HUES64 (cell line): ENCODE results near the gene FANCC.

Experiments
- H3K27ac ChIP-seq: 2 replicates; pipeline ENCODE4 v1.7.0; 2013; ENCODE audit warnings: low read depth, low read length, inconsistent platforms
- H3K27me3 ChIP-seq: 2 replicates; pipeline ENCODE4 v1.6.1; 2013; ENCODE audit warnings: mild to moderate bottlenecking, low read length; ENCODE audit not compliant: insufficient read depth
- H3K36me3 ChIP-seq: 2 replicates; pipeline ENCODE4 v1.6.1; 2013; ENCODE audit warnings: mild to moderate bottlenecking, low read length; ENCODE audit not compliant: insufficient read depth
- H3K4me1 ChIP-seq: 2 replicates; pipeline ENCODE4 v1.6.1; 2013; ENCODE audit warnings: mild to moderate bottlenecking, low read length, moderate library complexity; ENCODE audit not compliant: insufficient read depth
- H3K4me3 ChIP-seq: 2 replicates; pipeline ENCODE4 v1.5.1; 2013; ENCODE audit warnings: mild to moderate bottlenecking, low read length, moderate library complexity
- H3K9ac ChIP-seq: 2 replicates; pipeline ENCODE4 v1.6.1; 2013; ENCODE audit warnings: mild to moderate bottlenecking, low read depth, low read length
- H3K9me3 ChIP-seq: 2 replicates; pipeline ENCODE4 v1.6.1; 2013; ENCODE audit warnings: low read depth, low read length; ENCODE audit not compliant: insufficient read depth
- whole genome bisulfite sequencing: fragments of 150-250, 120-280 bp; methylation state at CpG from one replicate; pipeline ENCODE4 v1.1.7; 2013; ENCODE audit warnings: missing lambda C conversion rate; 5-methylcytosine and 5-hydroxymethylcytosine counted together

Gene FANCC

GRCh38 chr9:95142728-95143127, 174.8 kb downstream of the FANCC start:
- no peaks in the 10 kb centered on the region for H3K36me3 ChIP-seq
- H3K27me3 ChIP-seq = no peaks in the 10 kb centered on the region
- H3K9me3 ChIP-seq = no peaks in the 10 kb centered on the region
- H3K4me3 ChIP-seq = no peak overlapping the region
- no peak overlapping the region for H3K9ac ChIP-seq
- WGBS = 90% methylated on average over 3 of the region's 3 CpGs
- H3K4me1 ChIP-seq = peaks cover 11% of the 10 kb centered on the region
- H3K27ac ChIP-seq = no peak overlapping the region

- Histone ChIP-seq H3K9me3 (no peaks in the 10 kb centered on the region), H3K4me3 (no peak overlapping the region), H3K4me1 (peaks cover 11% of the 10 kb centered on the region), H3K9ac (no peak overlapping the region), H3K27me3 (no peaks in the 10 kb centered on the region), H3K27ac (no peak overlapping the region), H3K36me3 (no peaks in the 10 kb centered on the region)
- WGBS = 100% methylated on average over 3 of the region's 4 CpGs
Observed at GRCh38 chr9:95142315-95142714, 175.2 kb downstream of the FANCC start.

GRCh38 chr9:95140821-95141220, 176.7 kb downstream of the FANCC start:
- H3K9me3 ChIP-seq = no peaks in the 10 kb centered on the region
- H3K27me3 ChIP-seq = no peaks in the 10 kb centered on the region
- peaks cover 11% of the 10 kb centered on the region for H3K4me1 ChIP-seq
- no peak overlapping the region for H3K27ac ChIP-seq
- no peak overlapping the region for H3K9ac ChIP-seq
- no peak overlapping the region for H3K4me3 ChIP-seq
- H3K36me3 ChIP-seq = no peaks in the 10 kb centered on the region
- WGBS = 92% methylated on average over 2 of the region's 2 CpGs

GRCh38 chr9:95139126-95139525, 178.4 kb downstream of the FANCC start:
- H3K27me3 ChIP-seq = no peaks in the 10 kb centered on the region

GRCh38 chr9:95138474-95138873, 179.0 kb downstream of the FANCC start:
- no peaks in the 10 kb centered on the region for H3K36me3 ChIP-seq
- WGBS = 86% methylated on average over 10 of the region's 10 CpGs
- no peak overlapping the region for H3K27ac ChIP-seq
- H3K9me3 ChIP-seq = no peaks in the 10 kb centered on the region
- no peaks in the 10 kb centered on the region for H3K27me3 ChIP-seq
- peaks cover 4% of the 10 kb centered on the region; the same call in 1 of the 2 replicates for H3K4me1 ChIP-seq
- no peak overlapping the region for H3K4me3 ChIP-seq
- H3K9ac ChIP-seq = no peak overlapping the region

More at GRCh38 chr9:95139126-95139525, 178.4 kb downstream of the FANCC start:
- Histone ChIP-seq H3K4me1 (peaks cover 9% of the 10 kb centered on the region), H3K4me3 (no peak overlapping the region), H3K9ac (no peak overlapping the region), H3K9me3 (no peaks in the 10 kb centered on the region), H3K27ac (no peak overlapping the region), H3K36me3 (no peaks in the 10 kb centered on the region)
- 95% methylated on average over 10 of the region's 10 CpGs for WGBS

- no peak overlapping the region for H3K9ac ChIP-seq
- no peak overlapping the region for H3K27ac ChIP-seq
- H3K27me3 ChIP-seq = no peaks in the 10 kb centered on the region
- no peaks in the 10 kb centered on the region for H3K4me1 ChIP-seq
- 96% methylated on average over 14 of the region's 14 CpGs for WGBS
- H3K9me3 ChIP-seq = no peaks in the 10 kb centered on the region
- no peak overlapping the region for H3K4me3 ChIP-seq
- no peaks in the 10 kb centered on the region for H3K36me3 ChIP-seq
Observed at GRCh38 chr9:95137587-95138145, 179.8 kb downstream of the FANCC start.

GRCh38 chr9:95135756-95136155, 181.8 kb downstream of the FANCC start:
- Histone ChIP-seq H3K4me1 (peaks cover 10% of the 10 kb centered on the region), H3K27ac (no peak overlapping the region), H3K4me3 (no peak overlapping the region), H3K9ac (no peak overlapping the region), H3K27me3 (no peaks in the 10 kb centered on the region), H3K9me3 (no peaks in the 10 kb centered on the region), H3K36me3 (no peaks in the 10 kb centered on the region)
- 96% methylated on average over 10 of the region's 10 CpGs for WGBS

GRCh38 chr9:95134457-95134881, 183.0 kb downstream of the FANCC start:
- Histone ChIP-seq H3K27me3 (no peaks in the 10 kb centered on the region), H3K36me3 (no peaks in the 10 kb centered on the region), H3K9ac (no peak overlapping the region), H3K4me3 (no peak overlapping the region), H3K9me3 (no peaks in the 10 kb centered on the region), H3K4me1 (peaks cover 22% of the 10 kb centered on the region), H3K27ac (no peak overlapping the region)
- 95% methylated on average over 9 of the region's 9 CpGs for WGBS

- Histone ChIP-seq H3K36me3 (no peaks in the 10 kb centered on the region), H3K27ac (no peak overlapping the region), H3K4me1 (peaks cover 32% of the 10 kb centered on the region), H3K27me3 (no peaks in the 10 kb centered on the region), H3K9me3 (no peaks in the 10 kb centered on the region), H3K4me3 (no peak overlapping the region), H3K9ac (no peak overlapping the region)
- 93% methylated on average over 4 of the region's 4 CpGs for WGBS
Observed at GRCh38 chr9:95133325-95133705, 184.2 kb downstream of the FANCC start.

- no peaks in the 10 kb centered on the region for H3K27me3 ChIP-seq
- no peaks in the 10 kb centered on the region for H3K36me3 ChIP-seq
- WGBS = 91% methylated on average over 16 of the region's 17 CpGs
Observed at GRCh38 chr9:95132366-95133324, 184.9 kb downstream of the FANCC start.

More at GRCh38 chr9:95132366-95133324, 184.9 kb downstream of the FANCC start:
- Histone ChIP-seq H3K9me3 (no peaks in the 10 kb centered on the region), H3K9ac (no peak overlapping the region), H3K4me1 (peaks cover 39% of the 10 kb centered on the region), H3K27ac (no peak overlapping the region), H3K4me3 (no peak overlapping the region)
